Activated CD8-positive, alpha-beta memory T cell treated with anti-CD3 and anti-CD28 coated beads for 24 hours (primary cell): ENCODE results near the gene KCTD19.

Source experiments
- DNase-seq: peaks from one replicate; pipeline ENCODE4 v3.0.0-alpha.2; 2020

KCTD19 gene

GRCh38 chr16:67241008-67241900 is 85.3 kb downstream of the KCTD19 start:
- no peak for DNase-seq

GRCh38 chr16:67240506-67240905 is 86.0 kb downstream of the KCTD19 start:
- DNase-seq, result no peak
